ENCODE results near the gene CEP128.

CEP128 gene

DNA sequence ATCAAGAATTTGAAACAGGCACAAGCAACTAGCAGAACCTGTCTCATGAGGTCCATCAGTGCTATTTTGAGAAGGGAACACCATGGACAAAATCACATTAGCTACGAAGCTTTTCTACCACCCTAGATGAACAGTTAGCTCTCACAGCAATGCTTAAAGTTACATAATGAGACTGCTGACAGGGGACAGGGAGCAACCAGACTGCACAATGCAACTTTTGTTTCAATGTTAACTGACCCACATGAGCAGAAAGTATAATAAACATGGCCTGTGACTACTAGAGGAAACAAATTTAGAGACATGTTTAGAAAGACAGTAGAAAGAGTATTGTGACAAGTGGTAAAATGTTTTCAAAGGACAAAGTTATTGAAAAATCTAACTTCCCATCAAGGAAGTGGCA lies 282.8 kb downstream of the CEP128 start:
- H3K4me3 ChIP-seq (ENCODE audit: low read depth, low read length) = no peak overlapping the region
- no peaks in the 10 kb centered on the region for H3K36me3 ChIP-seq (ENCODE audit: control insufficient read depth in 2 of 2, insufficient read depth in 1 of 2, low read length in 2 of 2)
- no peaks in the 10 kb centered on the region for H3K9me3 ChIP-seq (ENCODE audit: control insufficient read depth, insufficient read depth, low read depth, low read length)
- no peaks in the 10 kb centered on the region for H3K4me1 ChIP-seq (ENCODE audit: control insufficient read depth, insufficient read depth, low read length)
- no peak overlapping the region for H3K27ac ChIP-seq (ENCODE audit: extremely low read depth, low read depth, low read length)
- POLR2A ChIA-PET = no interaction called here
- TF ChIP-seq SCRT2 (tag by site-specific recombination; IDR thresholded peaks at IDR 0.05) (no peak), REST (tag by site-specific recombination; IDR thresholded peaks at IDR 0.05) (no peak), ZNF416 (tag by site-specific recombination; IDR thresholded peaks at IDR 0.05) (no peak), ZNF132 (tag by site-specific recombination; IDR thresholded peaks at IDR 0.05; ENCODE audit: borderline replicate concordance) (no peak), ZNF174 (tag by site-specific recombination; IDR thresholded peaks at IDR 0.05) (no peak), ZNF37A (tag by site-specific recombination; IDR thresholded peaks at IDR 0.05) (no peak), ZNF48 (tag by site-specific recombination; IDR thresholded peaks at IDR 0.05) (no peak), KLF8 (tag by site-specific recombination; IDR thresholded peaks at IDR 0.05) (no peak), ZSCAN23 (tag by site-specific recombination; IDR thresholded peaks at IDR 0.05) (no peak)
- TF ChIP-seq, protein P1, sequence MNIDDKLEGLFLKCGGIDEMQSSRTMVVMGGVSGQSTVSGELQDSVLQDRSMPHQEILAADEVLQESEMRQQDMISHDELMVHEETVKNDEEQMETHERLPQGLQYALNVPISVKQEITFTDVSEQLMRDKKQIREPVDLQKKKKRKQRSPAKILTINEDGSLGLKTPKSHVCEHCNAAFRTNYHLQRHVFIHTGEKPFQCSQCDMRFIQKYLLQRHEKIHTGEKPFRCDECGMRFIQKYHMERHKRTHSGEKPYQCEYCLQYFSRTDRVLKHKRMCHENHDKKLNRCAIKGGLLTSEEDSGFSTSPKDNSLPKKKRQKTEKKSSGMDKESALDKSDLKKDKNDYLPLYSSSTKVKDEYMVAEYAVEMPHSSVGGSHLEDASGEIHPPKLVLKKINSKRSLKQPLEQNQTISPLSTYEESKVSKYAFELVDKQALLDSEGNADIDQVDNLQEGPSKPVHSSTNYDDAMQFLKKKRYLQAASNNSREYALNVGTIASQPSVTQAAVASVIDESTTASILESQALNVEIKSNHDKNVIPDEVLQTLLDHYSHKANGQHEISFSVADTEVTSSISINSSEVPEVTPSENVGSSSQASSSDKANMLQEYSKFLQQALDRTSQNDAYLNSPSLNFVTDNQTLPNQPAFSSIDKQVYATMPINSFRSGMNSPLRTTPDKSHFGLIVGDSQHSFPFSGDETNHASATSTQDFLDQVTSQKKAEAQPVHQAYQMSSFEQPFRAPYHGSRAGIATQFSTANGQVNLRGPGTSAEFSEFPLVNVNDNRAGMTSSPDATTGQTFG (tag by site-specific recombination; IDR thresholded peaks at IDR 0.05; ENCODE audit: borderline replicate concordance) = no peak
- TF ChIP-seq, protein P2, sequence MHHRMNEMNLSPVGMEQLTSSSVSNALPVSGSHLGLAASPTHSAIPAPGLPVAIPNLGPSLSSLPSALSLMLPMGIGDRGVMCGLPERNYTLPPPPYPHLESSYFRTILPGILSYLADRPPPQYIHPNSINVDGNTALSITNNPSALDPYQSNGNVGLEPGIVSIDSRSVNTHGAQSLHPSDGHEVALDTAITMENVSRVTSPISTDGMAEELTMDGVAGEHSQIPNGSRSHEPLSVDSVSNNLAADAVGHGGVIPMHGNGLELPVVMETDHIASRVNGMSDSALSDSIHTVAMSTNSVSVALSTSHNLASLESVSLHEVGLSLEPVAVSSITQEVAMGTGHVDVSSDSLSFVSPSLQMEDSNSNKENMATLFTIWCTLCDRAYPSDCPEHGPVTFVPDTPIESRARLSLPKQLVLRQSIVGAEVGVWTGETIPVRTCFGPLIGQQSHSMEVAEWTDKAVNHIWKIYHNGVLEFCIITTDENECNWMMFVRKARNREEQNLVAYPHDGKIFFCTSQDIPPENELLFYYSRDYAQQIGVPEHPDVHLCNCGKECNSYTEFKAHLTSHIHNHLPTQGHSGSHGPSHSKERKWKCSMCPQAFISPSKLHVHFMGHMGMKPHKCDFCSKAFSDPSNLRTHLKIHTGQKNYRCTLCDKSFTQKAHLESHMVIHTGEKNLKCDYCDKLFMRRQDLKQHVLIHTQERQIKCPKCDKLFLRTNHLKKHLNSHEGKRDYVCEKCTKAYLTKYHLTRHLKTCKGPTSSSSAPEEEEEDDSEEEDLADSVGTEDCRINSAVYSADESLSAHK (tag by site-specific recombination; IDR thresholded peaks at IDR 0.05) = no peak
- TF ChIP-seq, protein P3, sequence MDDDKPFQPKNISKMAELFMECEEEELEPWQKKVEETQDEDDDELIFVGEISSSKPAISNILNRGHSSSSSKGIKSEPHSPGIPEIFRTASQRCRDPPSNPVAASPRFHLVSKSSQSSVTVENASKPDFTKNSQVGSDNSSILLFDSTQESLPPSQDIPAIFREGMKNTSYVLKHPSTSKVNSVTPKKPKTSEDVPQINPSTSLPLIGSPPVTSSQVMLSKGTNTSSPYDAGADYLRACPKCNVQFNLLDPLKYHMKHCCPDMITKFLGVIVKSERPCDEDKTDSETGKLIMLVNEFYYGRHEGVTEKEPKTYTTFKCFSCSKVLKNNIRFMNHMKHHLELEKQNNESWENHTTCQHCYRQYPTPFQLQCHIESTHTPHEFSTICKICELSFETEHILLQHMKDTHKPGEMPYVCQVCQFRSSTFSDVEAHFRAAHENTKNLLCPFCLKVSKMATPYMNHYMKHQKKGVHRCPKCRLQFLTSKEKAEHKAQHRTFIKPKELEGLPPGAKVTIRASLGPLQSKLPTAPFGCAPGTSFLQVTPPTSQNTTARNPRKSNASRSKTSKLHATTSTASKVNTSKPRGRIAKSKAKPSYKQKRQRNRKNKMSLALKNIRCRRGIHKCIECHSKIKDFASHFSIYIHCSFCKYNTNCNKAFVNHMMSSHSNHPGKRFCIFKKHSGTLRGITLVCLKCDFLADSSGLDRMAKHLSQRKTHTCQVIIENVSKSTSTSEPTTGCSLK (tag by site-specific recombination; IDR thresholded peaks at IDR 0.05) = no peak
- CTCF ChIA-PET = no interaction called here

DNA sequence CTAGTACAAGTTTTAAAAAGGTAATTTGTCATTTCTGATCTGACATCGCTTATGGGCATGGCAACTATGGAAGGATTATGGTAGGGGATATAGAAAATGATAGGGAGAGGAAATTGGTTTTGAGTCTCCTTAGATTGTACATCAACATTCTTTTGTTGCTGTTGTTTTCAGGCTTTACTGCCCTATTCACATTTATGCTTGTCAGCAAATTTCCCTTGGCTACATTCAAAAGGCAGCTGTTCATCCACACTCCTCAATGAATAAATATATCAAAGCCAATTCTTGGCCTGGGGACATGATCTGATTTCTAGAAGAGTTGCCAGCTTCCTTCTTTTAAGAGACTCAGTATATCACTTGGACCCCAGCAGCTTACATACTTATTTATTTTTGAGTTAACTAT lies 283.4 kb downstream of the CEP128 start:
- no peaks in the 10 kb centered on the region for H3K36me3 ChIP-seq (ENCODE audit: control insufficient read depth in 2 of 2, insufficient read depth in 1 of 2, low read length in 2 of 2)
- H3K4me3 ChIP-seq (ENCODE audit: low read depth, low read length) = no peak overlapping the region
- CTCF ChIA-PET = no interaction called here
- H3K4me1 ChIP-seq (ENCODE audit: control insufficient read depth, insufficient read depth, low read length) = no peaks in the 10 kb centered on the region
- no peak for TF ChIP-seq ZNF785 (tag by site-specific recombination; IDR thresholded peaks at IDR 0.05)
- TF ChIP-seq GLI4 (tag by site-specific recombination; IDR thresholded peaks at IDR 0.05) = no peak
- TF ChIP-seq ZNF366 (tag by site-specific recombination; conservative IDR thresholded peaks at IDR 0.05) = no peak
- no peak for TF ChIP-seq ZNF248 (tag by site-specific recombination; IDR thresholded peaks at IDR 0.05)
- TF ChIP-seq ZNF426 (tag by site-specific recombination; IDR thresholded peaks at IDR 0.05) = no peak
- no peak for TF ChIP-seq ZNF473 (tag by site-specific recombination; IDR thresholded peaks at IDR 0.05)
- no peak for TF ChIP-seq ZNF121 (tag by site-specific recombination; IDR thresholded peaks at IDR 0.05)
- no peak for TF ChIP-seq REPIN1 (tag by site-specific recombination; IDR thresholded peaks at IDR 0.05; ENCODE audit: low read depth)
- no peak for TF ChIP-seq ZNF548 (tag by site-specific recombination; IDR thresholded peaks at IDR 0.05)
- POLR2A ChIA-PET = no interaction called here
- H3K9me3 ChIP-seq (ENCODE audit: control insufficient read depth, insufficient read depth, low read depth, low read length) = no peaks in the 10 kb centered on the region
- H3K27ac ChIP-seq (ENCODE audit: extremely low read depth, low read depth, low read length) = no peak overlapping the region

Measured in HEK293 (cell line).